ENCODE data around the gene SEMA5A.

DNA sequence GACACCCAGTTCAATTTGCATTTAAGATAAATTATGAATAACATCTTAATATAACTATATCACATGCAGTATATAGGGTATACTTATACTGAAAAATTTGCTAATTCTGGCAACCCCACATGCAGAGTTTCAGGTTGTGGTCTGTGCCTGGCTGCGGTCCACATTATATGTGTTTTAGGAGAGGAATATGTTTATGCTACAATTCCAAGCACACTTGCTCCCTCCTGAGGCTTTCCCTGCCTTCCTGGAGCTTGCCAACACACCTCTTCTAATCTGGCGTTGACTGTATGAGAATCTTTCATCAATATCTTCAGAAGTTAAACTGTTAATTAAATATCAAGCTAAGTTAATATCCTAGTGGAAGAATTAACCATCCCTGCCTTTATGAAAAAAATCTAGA, 45.2 kb downstream of the SEMA5A start:
- TF ChIP-seq, protein P1, sequence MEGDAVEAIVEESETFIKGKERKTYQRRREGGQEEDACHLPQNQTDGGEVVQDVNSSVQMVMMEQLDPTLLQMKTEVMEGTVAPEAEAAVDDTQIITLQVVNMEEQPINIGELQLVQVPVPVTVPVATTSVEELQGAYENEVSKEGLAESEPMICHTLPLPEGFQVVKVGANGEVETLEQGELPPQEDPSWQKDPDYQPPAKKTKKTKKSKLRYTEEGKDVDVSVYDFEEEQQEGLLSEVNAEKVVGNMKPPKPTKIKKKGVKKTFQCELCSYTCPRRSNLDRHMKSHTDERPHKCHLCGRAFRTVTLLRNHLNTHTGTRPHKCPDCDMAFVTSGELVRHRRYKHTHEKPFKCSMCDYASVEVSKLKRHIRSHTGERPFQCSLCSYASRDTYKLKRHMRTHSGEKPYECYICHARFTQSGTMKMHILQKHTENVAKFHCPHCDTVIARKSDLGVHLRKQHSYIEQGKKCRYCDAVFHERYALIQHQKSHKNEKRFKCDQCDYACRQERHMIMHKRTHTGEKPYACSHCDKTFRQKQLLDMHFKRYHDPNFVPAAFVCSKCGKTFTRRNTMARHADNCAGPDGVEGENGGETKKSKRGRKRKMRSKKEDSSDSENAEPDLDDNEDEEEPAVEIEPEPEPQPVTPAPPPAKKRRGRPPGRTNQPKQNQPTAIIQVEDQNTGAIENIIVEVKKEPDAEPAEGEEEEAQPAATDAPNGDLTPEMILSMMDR (IDR thresholded peaks at IDR 0.05) = no peak
- TF ChIP-seq POLR2AphosphoS5 (IDR thresholded peaks at IDR 0.05; ENCODE audit: low read depth, low read length) (no peak), SIN3A (IDR thresholded peaks at IDR 0.05; ENCODE audit: borderline replicate concordance, insufficient read depth, low read depth, low read length) (no peak), REST (IDR thresholded peaks at IDR 0.05; ENCODE audit: insufficient read depth in 1 of 2, low read depth in 2 of 2, low read length in 1 of 2) (no peak)
